Measurements from ENCODE around the gene SNX4. TPM values are rescaled to one million over a fixed set of nuclear protein-coding genes. Genes with fewer than 3 reads are reported as not detected.
"Not testable (repeated sequence)": the region's sequence is repeated elsewhere in the genome, so short reads cannot be mapped to it uniquely, and the experiment has no call there.

The SNX4 gene
- total RNA-seq, 2 donors from 2014 or later: 45.0 to 59.7 TPM

- TF ChIP-seq, protein P1, sequence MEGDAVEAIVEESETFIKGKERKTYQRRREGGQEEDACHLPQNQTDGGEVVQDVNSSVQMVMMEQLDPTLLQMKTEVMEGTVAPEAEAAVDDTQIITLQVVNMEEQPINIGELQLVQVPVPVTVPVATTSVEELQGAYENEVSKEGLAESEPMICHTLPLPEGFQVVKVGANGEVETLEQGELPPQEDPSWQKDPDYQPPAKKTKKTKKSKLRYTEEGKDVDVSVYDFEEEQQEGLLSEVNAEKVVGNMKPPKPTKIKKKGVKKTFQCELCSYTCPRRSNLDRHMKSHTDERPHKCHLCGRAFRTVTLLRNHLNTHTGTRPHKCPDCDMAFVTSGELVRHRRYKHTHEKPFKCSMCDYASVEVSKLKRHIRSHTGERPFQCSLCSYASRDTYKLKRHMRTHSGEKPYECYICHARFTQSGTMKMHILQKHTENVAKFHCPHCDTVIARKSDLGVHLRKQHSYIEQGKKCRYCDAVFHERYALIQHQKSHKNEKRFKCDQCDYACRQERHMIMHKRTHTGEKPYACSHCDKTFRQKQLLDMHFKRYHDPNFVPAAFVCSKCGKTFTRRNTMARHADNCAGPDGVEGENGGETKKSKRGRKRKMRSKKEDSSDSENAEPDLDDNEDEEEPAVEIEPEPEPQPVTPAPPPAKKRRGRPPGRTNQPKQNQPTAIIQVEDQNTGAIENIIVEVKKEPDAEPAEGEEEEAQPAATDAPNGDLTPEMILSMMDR (IDR thresholded peaks at IDR 0.05): no peak
- Histone ChIP-seq H3K4me3 (no peak overlapping the region), H3K36me3 (no peaks in the 10 kb centered on the region), H3K4me1 (no peaks in the 10 kb centered on the region), H3K9ac (ENCODE audit: low read depth in 2 of 2, low read length in 2 of 2) (no peak overlapping the region), H3K27me3 (no peaks in the 10 kb centered on the region), H3K9me3 (no peaks in the 10 kb centered on the region), H3K27ac (no peak overlapping the region)
- intact Hi-C loops (cut with DNase I): no loop called here
- no peak for DNase-seq
Measured at GRCh38 chr3:125418306-125418705, 101.7 kb downstream of the SNX4 start.

- no peak for DNase-seq
- TF ChIP-seq, protein P1 (IDR thresholded peaks at IDR 0.05): no peak
- Histone ChIP-seq H3K9ac (ENCODE audit: low read depth in 2 of 2, low read length in 2 of 2) (no peak overlapping the region), H3K36me3 (no peaks in the 10 kb centered on the region), H3K4me3 (no peak overlapping the region), H3K27me3 (no peaks in the 10 kb centered on the region), H3K27ac (no peak overlapping the region), H3K9me3 (no peaks in the 10 kb centered on the region), H3K4me1 (no peaks in the 10 kb centered on the region)
- intact Hi-C loops (cut with DNase I): no loop called here
Measured at GRCh38 chr3:125416235-125416634, 103.8 kb downstream of the SNX4 start.

- Histone ChIP-seq H3K36me3 (no peaks in the 10 kb centered on the region), H3K27me3 (no peaks in the 10 kb centered on the region), H3K4me1 (no peaks in the 10 kb centered on the region), H3K4me3 (no peak overlapping the region), H3K27ac (no peak overlapping the region), H3K9ac (ENCODE audit: low read depth in 2 of 2, low read length in 2 of 2) (no peak overlapping the region), H3K9me3 (no peaks in the 10 kb centered on the region)
- TF ChIP-seq, protein P1 (IDR thresholded peaks at IDR 0.05): no peak
- no peak for DNase-seq
- intact Hi-C loops (cut with DNase I): no loop called here
Measured at GRCh38 chr3:125414669-125415068, 105.3 kb downstream of the SNX4 start.

GRCh38 chr3:125410922-125411321 lies 109.1 kb downstream of the SNX4 start:
- no peak for DNase-seq
- H3K9me3 ChIP-seq: no peaks in the 10 kb centered on the region
- no peak overlapping the region for H3K27ac ChIP-seq
- no peak overlapping the region for H3K9ac ChIP-seq (ENCODE audit: low read depth in 2 of 2, low read length in 2 of 2)
- no peak overlapping the region for H3K4me3 ChIP-seq
- no peaks in the 10 kb centered on the region for H3K36me3 ChIP-seq
- intact Hi-C loops (cut with DNase I): no loop called here
- no peaks in the 10 kb centered on the region for H3K27me3 ChIP-seq
- TF ChIP-seq, protein P1 (IDR thresholded peaks at IDR 0.05): no peak
- no peaks in the 10 kb centered on the region for H3K4me1 ChIP-seq

DNA sequence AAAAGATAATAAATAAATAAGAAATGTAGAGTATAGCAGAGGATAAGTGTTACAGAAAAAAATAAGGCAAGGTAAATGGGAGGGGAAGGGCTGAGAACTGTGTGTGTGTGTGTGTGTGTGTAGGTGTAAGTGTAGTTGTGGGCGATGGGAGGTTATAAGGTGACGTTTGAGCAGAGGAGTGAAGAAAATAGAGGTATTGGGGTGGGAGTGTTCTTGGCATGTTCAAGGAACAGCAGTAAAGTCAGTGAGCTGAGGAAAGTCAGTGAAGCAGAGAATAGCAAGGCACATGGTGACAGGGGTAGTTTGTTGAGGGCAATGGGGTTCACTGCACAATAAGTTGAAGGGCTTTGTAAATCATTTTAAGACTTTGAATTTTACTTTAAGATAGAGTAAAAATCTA lies 113.9 kb downstream of the SNX4 start:
- no peaks in the 10 kb centered on the region for H3K27me3 ChIP-seq
- DNase-seq: no peak
- no peaks in the 10 kb centered on the region for H3K36me3 ChIP-seq
- intact Hi-C loops (cut with DNase I): no loop called here
- no peaks in the 10 kb centered on the region for H3K9me3 ChIP-seq
- TF ChIP-seq, protein P1 (IDR thresholded peaks at IDR 0.05): no peak
- no peaks in the 10 kb centered on the region for H3K4me1 ChIP-seq
- H3K9ac ChIP-seq (ENCODE audit: low read depth in 2 of 2, low read length in 2 of 2): no peak overlapping the region
- H3K27ac ChIP-seq: no peak overlapping the region
- H3K4me3 ChIP-seq: no peak overlapping the region

DNA sequence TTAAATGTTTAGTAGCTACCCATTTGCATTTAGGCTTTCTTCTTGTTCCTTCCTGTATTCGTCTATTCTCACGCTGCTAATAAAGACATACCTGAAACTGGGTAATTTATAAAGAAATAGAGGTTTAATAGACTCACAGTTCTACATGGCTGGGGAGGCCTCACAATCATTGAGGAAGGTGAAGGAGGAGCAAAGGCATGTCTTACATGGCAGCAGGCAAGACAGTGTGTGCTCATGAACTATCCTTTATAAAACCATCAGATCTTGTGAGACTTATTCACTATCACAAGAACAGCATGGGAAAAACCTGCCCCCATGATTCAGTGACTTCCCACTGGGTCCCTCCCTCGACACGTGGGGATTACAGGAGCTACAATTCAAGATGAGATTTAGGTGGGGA lies 114.5 kb downstream of the SNX4 start:
- H3K9ac ChIP-seq (ENCODE audit: low read depth in 2 of 2, low read length in 2 of 2); H3K4me3 ChIP-seq; H3K36me3 ChIP-seq; H3K27ac ChIP-seq; DNase-seq; H3K9me3 ChIP-seq; H3K27me3 ChIP-seq; intact Hi-C loops (cut with DNase I); H3K4me1 ChIP-seq: not testable (repeated sequence)

Data from colonic mucosa (tissue), 4 donors.